ENCODE data around the gene SEMA7A.
"Not testable (repeated sequence)": the region's sequence is repeated elsewhere in the genome, so short reads cannot be mapped to it uniquely, and the experiment has no call there.

SEMA7A gene

DNA sequence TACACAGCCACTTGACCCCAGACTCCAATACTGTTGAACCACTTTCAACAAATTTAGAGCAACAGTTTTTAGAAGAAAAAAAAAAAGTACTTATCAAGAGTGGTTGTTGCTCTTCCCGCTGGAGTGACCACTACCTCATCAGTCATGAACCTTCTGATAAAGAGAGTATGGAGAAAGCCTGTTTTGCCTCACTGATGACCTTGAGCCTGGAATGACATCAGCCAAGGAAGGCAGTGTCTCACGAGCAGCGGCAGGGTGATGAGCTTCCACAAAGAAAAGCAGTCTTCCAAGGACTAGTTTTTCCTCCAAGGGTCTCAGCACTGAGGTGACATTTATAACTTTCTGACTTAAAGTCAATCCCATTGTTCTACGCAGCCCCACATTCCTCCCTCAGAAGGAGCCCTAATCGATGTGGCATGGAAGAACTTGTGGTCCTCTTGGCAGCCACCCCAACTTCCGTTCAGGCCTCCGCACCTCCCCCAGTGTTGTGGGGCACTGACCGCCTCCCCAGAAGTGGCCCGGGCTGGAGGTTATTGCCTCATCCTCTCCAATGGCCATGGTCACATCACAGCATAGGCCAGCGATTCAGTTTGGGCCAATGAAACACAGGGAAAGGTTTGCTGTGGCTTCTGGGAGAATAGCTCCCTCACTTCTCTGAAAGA, 64.5 kb downstream of the SEMA7A start:
- DNase-seq, result no peak

DNA sequence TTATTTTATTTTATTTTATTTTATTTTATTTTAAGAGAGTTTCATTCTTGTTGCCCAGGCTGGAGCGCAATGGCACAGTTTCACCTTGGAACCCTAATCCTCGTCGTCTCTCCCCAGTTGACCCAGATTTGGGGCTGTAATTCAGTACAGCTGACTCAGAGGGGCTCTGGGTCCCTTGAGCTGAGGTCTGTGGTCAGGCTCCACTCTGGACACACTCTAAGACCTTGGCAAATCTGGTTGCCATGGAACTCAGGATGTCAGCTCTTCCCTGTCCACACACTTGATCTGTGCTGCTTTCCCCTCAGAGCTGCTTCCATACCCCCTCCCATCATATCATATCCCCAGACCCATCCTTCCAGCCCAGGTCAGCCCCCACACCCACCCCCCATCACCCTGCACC, 65.6 kb downstream of the SEMA7A start:
- DNase-seq, result no peak

DNA sequence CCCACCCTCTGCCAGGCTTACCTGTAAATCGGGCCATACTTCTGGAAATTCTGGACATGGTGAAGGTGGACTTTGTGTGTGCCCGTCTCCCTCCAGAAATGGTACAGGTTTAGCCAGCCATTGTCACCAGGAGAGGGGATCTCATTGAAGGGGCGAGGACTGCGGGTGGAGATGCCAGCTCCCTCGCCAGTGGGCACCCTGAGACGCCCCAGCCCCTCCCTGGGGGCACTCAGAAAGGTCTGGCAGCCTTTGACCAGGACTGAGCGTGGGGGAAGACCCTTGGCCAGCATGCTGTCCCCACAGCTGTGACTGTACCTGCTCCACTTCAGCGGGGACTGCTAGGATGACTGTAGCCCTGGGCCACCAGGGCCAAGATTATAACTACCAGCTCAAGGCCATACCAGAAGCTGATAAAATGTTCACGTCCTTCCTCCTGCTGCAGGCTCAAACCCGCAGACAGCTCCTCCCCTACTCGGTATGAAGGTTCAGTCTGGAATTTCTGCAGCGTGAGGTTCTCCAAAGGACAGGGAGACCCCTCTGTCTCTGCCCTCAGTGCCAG, 66.4 kb downstream of the SEMA7A start, which contains the start of gene CYP11A1:
Gene CYP11A1 (minus strand): TSS at position 351 of the 559 bp plus-strand sequence. CDS start 61 bp downstream, at position 290.
- DNase-seq, result no peak

DNA sequence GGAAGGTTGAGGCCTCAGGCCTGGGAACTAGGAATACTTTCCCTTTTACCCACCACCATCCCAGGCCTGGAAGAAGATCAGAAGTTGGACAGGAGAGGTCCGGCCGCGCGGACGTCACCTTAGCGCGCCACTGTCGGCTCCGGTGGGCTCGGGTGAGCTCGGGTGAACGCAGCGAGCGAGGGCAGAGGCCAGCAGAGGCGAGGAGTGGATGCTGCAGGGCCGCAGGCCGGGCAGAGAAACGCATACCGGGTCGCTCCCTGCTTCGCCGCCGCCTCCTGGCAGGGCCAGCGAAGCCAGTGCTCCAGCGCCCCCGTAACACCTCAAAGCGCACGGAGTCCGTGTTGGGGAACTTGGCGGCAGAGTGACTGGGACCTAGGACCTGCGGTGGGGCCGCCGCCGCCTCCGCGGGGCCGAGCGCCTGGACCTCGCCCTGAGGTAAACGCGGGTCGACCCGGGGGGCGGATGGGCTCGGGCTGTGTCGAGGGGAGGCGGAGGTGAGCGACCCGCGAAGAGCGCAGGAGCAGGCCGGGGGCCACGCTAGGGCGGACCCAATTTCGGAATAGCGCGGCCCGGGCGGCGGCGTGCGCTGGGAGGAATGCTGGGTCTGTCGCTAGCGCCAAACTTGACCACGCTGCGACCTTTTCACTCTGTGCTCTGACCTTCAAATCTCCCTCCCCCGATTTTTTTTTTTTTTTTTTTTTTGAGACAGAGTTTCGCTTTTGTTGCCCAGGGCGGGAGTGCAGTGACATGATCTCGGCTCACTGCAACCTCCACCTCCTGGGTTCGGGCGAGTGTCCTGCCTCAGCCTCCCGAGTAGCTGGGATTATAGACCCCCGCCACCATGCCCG, 67.9 kb downstream of the SEMA7A start:
- DNase-seq, result no peak

DNA sequence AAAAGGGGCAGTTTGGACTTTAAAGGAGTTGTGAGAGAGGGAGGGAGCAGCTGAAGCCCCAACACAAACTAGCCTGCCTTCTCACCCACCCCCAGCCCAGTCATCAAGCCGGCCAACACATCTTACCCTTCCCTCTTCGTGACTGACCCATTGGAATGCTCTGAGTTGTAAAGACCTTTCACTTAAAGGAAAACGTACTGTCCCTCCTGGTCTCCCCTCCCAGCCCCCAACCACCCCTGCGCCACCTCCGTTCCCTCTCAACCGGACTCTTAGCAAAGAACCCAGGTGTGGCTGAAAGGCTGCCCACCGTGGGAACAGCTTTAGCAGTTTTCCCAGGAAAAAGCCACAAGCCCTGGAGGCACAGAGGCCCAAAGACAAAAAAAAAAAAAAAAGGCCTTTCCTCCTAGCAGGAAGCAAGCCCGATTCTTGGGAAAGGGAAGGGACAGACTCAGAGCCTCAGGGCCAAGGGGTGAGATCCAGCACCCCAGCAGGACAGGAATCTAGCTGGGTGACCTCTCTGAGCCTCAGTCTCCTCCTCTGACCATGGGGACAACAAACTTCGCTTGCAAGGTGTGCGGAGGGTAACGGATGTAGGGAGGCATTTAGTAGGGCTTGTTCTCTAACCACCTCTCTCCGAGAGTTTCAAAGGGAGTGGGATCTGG, 68.7 kb downstream of the SEMA7A start:
- DNase-seq, result no peak

DNA sequence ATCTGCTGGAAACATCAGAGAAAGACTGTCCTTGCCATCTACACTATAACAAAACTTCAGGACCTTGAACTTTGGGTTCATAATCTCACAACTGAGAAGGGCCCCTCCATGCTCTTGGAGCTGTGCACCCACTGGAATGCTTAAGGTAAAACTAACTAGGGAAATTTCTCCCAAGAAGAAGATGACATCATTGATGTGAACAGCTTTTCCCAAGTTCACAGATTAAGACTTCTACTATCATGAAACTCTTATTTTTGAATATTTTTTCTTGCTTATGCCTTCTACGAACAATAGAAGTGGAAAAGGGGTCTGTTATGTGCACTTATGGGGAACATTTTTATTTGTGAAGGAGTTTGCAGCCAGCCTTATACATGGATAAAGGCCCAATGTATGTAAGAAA, 71.3 kb downstream of the SEMA7A start:
- no peak for DNase-seq

DNA sequence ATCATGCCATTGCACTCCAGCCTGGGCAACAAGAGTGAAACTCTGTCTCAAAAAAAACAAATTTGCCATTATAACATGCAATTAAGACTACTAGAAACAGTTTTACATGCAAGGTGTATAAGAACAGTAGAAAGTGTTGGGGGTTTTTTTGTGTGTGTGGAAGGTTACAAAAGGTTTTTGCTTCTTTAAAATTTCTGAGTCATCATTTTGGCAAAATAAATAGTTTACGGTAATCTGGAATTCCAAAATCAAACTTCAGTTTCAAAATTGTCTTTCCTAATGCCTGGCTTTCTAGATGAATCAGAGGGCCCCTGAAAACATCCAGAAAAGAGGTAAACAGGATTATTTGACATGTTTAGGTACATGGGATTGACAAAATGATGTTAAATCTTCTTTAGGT, 72.9 kb downstream of the SEMA7A start:
- not testable (repeated sequence) for DNase-seq

DNA sequence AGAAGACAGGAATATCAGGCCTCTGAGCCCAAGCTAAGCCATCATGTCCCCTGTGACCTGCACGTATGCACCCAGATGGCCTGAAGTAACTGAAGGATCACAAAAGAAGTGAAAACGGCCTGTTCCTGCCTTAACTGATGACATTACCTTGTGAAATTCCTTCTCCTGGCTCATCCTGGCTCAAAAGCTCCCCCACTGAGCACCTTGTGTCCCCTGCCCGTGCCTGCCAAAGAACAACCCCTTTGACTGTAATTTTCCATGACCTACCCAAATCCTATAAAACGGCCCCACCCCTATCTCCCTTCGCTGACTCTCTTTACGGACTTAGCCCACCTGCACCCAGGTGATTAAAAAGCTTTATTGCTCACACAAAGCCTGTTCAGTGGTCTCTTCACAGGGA, 74.4 kb downstream of the SEMA7A start:
- not testable (repeated sequence) for DNase-seq
